GM19467 (cell line): ENCODE measurements around the gene EMC9.

Source experiments
- ATAC-seq: cut with Tn5 transposase; IDR thresholded peaks from one replicate; pipeline ENCODE4 v1.9.1; 2021; ENCODE audit warnings: mild to moderate bottlenecking, moderate library complexity; ENCODE audit not compliant: unreplicated experiment

EMC9 gene

GRCh38 chr14:24092505-24093206 lies 48.7 kb downstream of the EMC9 start:
- no peak for ATAC-seq

GRCh38 chr14:24092110-24092504 lies 49.3 kb downstream of the EMC9 start:
- no peak for ATAC-seq

- ATAC-seq, result no peak
Observed at GRCh38 chr14:24089890-24090289, 51.5 kb downstream of the EMC9 start.
